ENCODE data around the gene C3.

C3 gene

DNA sequence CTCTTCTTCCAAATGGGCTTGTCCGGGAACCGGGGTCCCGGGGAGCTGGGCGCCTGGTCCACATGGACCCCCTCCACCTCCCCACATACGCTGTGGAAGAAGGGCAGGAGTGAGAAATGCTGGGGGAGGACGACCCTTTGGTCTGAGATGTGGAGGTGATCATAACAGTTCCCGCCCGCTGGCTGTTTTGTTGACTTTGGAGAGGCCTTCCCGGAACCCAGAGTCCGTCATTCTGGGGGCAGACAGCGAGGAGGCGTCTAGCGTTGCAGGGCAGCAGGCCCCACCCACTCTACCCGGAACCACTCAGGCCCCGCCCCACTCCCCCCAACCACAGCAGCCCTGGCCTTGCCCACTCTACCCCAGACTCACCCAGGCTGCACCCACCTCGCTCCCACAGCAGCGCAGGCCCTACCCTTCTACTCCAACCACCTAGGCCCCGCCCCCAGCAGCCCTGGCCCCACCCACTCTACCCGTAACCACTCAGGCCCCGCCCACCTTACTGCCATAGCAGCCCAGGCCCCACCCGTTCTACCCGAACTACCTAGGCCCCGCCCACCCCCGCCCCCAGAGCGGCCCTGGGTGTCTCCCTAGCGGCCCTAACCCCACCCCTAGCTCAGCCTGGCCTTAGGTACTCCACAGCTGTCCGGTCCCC, 9.8 kb upstream of the C3 start:
- peaks cover 3% of the 10 kb centered on the region for H3K4me1 Mint-ChIP-seq (ENCODE audit: low read depth)
- no peaks in the 10 kb centered on the region for H3K9me3 Mint-ChIP-seq
- H3K27me3 Mint-ChIP-seq (ENCODE audit: low read depth), result no peaks in the 10 kb centered on the region
- H3K27ac Mint-ChIP-seq, result peak overlapping the region; percentile 20
- DNase-seq (ENCODE audit: low spot score), result no peak
- no peak overlapping the region for H3K4me3 Mint-ChIP-seq
- peaks cover 17% of the 10 kb centered on the region for H3K36me3 Mint-ChIP-seq (ENCODE audit: low read depth)

DNA sequence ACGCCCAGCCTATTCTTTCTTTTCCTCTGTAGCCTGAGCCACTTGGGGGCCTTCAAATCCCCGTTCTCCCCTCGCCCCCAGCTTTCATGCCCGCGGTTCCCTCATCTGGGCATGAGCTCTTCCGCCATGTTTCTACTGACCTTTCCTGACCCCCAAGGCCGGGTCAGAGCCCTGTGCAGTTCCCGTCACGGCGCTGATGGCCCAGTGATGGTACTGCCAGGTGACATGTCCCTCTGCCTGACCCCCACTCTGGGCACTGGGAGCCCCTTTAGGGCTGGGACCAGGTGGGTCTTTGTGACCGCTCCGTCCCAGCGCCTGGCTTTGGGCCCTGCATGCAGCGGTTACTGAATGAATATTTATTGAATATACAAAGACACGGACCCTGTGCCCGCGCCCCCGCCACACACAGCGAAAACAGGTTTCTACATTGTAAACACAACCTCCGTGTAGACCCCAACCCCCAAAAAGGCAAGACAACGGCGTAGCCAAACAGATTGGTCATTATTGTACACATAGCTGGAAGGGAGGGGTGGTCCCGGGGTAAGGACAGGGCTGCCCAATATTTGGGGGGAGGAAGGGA, 9.2 kb upstream of the C3 start:
- Mint-ChIP-seq H3K36me3 (ENCODE audit: low read depth) (peaks cover 17% of the 10 kb centered on the region), H3K4me1 (ENCODE audit: low read depth) (peaks cover 3% of the 10 kb centered on the region), H3K27ac (no peak overlapping the region), H3K9me3 (no peaks in the 10 kb centered on the region), H3K27me3 (ENCODE audit: low read depth) (no peaks in the 10 kb centered on the region), H3K4me3 (no peak overlapping the region)
- DNase-seq (ENCODE audit: low spot score), result no peak

GRCh38 chr19:6728346-6728745, 7.9 kb upstream of the C3 start:
- DNase-seq (ENCODE audit: low spot score), result no peak
- Mint-ChIP-seq H3K4me3 (no peak overlapping the region), H3K27ac (no peak overlapping the region), H3K4me1 (ENCODE audit: low read depth) (peaks cover 3% of the 10 kb centered on the region), H3K27me3 (ENCODE audit: low read depth) (no peaks in the 10 kb centered on the region), H3K9me3 (no peaks in the 10 kb centered on the region), H3K36me3 (ENCODE audit: low read depth) (peaks cover 15% of the 10 kb centered on the region)

DNA sequence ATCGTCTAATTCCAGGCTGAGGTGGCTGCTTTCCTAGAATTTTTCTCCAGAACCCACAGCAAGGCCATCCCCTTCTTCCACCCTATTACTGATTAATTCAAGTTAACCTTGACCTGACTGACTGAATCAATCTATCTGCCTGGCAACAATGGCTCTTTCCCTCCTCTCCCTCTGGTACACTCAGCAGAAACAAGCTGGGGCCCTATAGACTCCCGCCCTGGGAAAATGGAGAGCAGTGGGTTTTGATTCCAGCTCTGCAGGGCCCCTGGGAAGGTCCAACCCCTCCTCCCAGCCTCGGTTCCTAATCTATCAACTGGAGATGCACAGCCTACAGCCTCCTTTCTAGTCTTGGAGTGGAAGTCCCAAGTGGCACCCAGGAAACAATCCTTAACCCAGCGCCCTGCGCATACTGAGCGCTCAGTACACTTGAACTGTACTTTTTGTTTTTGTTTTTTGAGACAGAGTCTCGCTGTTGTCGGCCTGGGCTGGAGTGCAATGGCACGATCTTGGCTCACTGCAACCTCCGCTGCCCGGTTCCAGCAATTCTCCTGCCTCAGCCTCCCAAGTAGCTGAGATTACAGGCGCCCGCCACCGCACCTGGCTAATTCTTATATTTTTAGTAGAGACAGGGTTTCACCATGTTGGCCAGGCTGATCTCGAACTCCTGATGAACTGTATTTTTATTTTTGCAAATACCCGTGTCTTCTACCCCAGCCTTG, 5.2 kb upstream of the C3 start:
- no peak overlapping the region for H3K4me3 Mint-ChIP-seq
- H3K36me3 Mint-ChIP-seq (ENCODE audit: low read depth), result peaks cover 6% of the 10 kb centered on the region
- no peaks in the 10 kb centered on the region for H3K27me3 Mint-ChIP-seq (ENCODE audit: low read depth)
- no peak overlapping the region for H3K27ac Mint-ChIP-seq
- H3K4me1 Mint-ChIP-seq (ENCODE audit: low read depth), result peaks cover 7% of the 10 kb centered on the region
- H3K9me3 Mint-ChIP-seq, result no peaks in the 10 kb centered on the region
- DNase-seq (ENCODE audit: low spot score), result no peak

DNA sequence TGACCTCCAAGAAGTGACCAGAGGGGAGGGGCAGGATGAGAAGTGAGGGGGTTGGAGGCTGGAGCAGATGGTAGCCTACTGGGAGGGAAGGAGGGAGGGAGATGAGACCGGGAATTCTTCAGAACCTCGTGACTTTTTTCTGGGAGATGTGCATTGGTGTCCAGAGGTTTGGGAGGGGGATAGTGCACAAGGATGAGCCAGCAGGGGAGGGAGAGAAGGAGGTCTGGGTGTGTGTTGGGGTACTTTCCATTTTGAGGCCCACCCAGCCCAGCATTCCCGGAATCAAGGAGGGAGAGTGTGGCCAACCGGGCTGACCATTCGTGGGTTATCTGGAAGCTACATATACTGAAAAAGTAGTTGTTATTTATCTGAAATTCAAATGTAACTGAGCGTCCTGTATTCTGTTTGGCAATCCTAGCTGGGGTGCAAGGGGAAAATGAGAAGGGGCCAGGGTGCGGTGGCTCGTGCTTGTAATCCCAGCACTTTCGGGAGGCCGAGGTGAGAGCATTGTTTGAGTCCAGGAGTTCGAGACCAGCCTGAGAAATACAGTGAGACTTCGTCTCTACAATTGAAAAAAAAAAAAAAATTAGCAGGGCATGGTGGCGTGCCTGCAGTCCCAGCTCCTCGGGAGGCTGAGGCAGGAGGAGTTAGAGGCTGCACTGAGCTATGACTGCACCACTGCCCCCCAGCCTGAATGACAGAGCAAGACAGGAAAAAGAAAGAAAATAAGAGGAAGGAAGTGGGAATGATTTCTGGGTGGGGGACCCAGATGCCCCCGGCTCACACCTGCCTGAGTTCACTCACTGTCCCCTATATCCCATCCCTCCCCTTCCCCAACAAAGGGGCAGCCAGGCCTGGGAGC, 4.4 kb upstream of the C3 start:
- DNase-seq (ENCODE audit: low spot score), result no peak
- no peak overlapping the region for H3K4me3 Mint-ChIP-seq
- H3K9me3 Mint-ChIP-seq, result no peaks in the 10 kb centered on the region
- peaks cover 8% of the 10 kb centered on the region for H3K4me1 Mint-ChIP-seq (ENCODE audit: low read depth)
- H3K36me3 Mint-ChIP-seq (ENCODE audit: low read depth), result peaks cover 5% of the 10 kb centered on the region
- H3K27ac Mint-ChIP-seq, result no peak overlapping the region
- no peaks in the 10 kb centered on the region for H3K27me3 Mint-ChIP-seq (ENCODE audit: low read depth)

DNA sequence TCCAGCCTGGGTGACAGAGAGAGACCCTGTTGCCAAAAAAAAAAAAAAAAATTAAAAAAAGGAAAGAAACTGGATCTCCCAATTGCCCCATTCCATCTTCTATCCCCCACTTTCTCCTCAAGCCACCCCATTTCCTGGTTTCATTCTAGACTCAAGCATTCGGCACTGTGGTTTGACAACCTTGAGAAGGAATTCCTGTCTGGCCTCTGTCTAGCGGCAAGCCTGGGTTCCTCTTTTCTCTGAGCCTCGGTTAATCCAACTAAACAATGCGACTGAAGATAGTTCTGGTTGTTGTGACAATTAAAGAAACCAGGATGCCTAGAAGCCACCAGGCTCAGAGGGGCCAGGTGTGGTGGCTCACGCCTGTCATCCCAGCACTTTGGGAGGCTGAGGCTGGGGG, 3.3 kb upstream of the C3 start:
- Mint-ChIP-seq H3K27me3 (ENCODE audit: low read depth) (no peaks in the 10 kb centered on the region), H3K27ac (peak overlapping the region; percentile 56)

DNA sequence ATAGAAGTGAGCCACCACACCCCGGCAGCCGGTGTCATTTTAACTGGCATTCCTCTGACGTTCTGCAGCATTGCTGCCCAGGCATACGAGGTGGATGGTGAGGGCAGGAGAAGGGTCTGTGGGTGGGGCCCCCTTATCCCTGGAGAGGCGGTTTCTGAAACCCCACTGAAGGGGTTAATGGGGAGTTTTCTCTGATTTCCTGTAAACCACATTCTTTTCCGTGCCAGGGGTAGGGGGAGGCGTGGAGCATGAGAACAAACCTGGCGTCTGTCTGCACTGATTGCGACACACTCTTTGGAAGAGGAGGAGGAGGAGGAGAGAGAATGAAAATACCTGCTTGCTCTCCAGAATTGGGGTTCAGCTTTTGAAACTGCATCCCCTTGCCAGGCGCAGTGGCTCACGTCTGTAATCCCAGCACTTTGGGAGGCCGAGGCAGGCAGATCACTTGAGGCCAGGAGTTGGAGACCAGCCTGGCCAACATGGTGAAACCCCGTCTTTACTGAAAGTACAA, 2.7 kb upstream of the C3 start:
- H3K4me1 Mint-ChIP-seq (ENCODE audit: low read depth), result peaks cover 12% of the 10 kb centered on the region
- H3K4me3 Mint-ChIP-seq, result no peak overlapping the region

More for the DNA sequence above, 3.3 kb upstream of the C3 start:
- Mint-ChIP-seq H3K4me3 (no peak overlapping the region), H3K9me3 (no peaks in the 10 kb centered on the region), H3K4me1 (ENCODE audit: low read depth) (peaks cover 12% of the 10 kb centered on the region), H3K36me3 (ENCODE audit: low read depth) (no peaks in the 10 kb centered on the region)
- no peak for DNase-seq (ENCODE audit: low spot score)

GRCh38 chr19:6721773-6722172, 1.3 kb upstream of the C3 start:
- Mint-ChIP-seq H3K9me3 (no peaks in the 10 kb centered on the region), H3K4me3 (no peak overlapping the region), H3K27ac (no peak overlapping the region), H3K27me3 (ENCODE audit: low read depth) (peaks cover under 1% of the 10 kb centered on the region), H3K36me3 (ENCODE audit: low read depth) (no peaks in the 10 kb centered on the region), H3K4me1 (ENCODE audit: low read depth) (peaks cover 15% of the 10 kb centered on the region)
- no peak for DNase-seq (ENCODE audit: low spot score)

More for the DNA sequence above, 2.7 kb upstream of the C3 start:
- Mint-ChIP-seq H3K27ac (no peak overlapping the region), H3K36me3 (ENCODE audit: low read depth) (no peaks in the 10 kb centered on the region), H3K27me3 (ENCODE audit: low read depth) (no peaks in the 10 kb centered on the region), H3K9me3 (no peaks in the 10 kb centered on the region)
- DNase-seq (ENCODE audit: low spot score), result no peak

- Mint-ChIP-seq H3K27ac (no peak overlapping the region), H3K4me3 (no peak overlapping the region), H3K9me3 (no peaks in the 10 kb centered on the region), H3K27me3 (ENCODE audit: low read depth) (peaks cover 1% of the 10 kb centered on the region), H3K4me1 (ENCODE audit: low read depth) (peaks cover 16% of the 10 kb centered on the region), H3K36me3 (ENCODE audit: low read depth) (no peaks in the 10 kb centered on the region)
- no peak for DNase-seq (ENCODE audit: low spot score)
These were observed 656 bp upstream of the C3 start for GRCh38 chr19:6721138-6721474.

DNA sequence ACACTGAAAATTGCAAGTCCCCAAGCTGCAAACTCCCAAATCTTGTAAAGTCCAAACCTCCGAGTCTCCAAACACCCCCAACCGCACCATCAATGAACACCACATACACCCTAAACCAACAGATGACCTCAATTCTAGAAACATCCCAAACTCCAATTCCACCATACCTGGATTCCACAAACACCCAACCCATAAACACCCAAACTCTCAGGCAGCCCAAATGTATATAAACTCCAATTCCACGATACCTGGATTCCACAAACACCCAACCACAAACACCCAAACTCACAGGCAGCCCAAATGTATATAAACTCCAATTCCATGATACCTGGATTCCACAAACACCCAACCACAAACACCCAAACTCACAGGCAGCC, 470 bp downstream of the C3 start:
- Mint-ChIP-seq H3K4me3 (no peak overlapping the region), H3K9me3 (no peaks in the 10 kb centered on the region), H3K27ac (no peak overlapping the region), H3K27me3 (ENCODE audit: low read depth) (peaks cover 1% of the 10 kb centered on the region), H3K36me3 (ENCODE audit: low read depth) (no peaks in the 10 kb centered on the region), H3K4me1 (ENCODE audit: low read depth) (peaks cover 14% of the 10 kb centered on the region)
- DNase-seq (ENCODE audit: low spot score), result no peak

DNA sequence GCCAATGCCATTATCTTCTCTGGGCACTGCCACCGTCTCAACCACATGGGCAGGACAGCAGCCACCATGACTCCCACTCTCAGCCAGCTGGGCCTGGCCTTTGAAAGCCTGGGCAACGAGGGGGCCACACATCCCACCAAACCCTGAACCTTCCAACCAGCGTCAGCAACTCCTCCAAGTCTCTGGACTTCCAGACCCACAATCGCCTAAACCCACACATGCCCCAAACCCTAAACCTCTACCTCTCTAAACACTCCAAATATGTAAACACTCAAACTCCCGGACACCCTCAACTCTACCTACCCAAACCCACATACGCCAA, 949 bp downstream of the C3 start:
- no peak overlapping the region for H3K27ac Mint-ChIP-seq
- H3K4me1 Mint-ChIP-seq (ENCODE audit: low read depth), result peaks cover 14% of the 10 kb centered on the region

DNA sequence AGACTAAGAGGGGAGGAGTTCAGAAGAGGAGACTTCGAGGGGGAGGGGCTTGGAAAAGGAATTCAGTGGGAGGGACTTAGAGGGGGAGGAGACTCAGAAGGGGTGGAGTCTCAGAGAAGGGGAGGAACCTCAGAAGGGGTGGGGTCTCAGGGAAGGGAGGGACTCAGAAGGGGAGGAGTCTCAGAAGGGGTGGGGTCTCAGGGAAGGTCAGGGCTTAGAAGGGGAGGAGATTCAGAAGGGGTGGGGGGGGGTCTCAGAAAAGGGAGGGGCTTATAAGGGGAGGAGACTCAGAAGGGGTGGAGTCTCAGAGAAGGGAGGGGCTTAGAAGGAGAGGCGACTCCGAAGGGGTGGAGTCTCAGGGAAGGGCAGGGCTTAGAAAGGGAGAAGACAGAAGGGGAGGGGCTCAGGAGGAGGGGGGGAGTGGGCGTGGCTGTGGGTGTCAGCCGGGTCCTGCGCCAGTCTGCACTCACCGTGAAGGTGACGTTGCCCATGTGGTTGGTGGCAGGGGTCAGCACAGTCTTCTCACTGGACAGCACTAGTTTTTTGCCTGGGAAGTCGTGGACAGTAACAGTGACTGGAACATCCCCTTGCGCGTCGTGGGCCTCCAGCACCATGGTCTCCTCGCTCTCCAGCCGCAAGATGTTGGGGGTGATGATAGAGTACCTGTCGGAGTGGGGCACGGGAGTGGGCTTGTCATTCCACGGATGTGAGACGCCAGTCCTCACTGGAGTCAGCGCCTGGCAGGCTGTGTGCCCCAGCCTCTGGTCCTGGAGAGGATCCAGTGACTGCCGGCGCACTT, 1.5 kb downstream of the C3 start:
- peaks cover 14% of the 10 kb centered on the region for H3K4me1 Mint-ChIP-seq (ENCODE audit: low read depth)
- H3K36me3 Mint-ChIP-seq (ENCODE audit: low read depth), result no peaks in the 10 kb centered on the region
- peaks cover 1% of the 10 kb centered on the region for H3K27me3 Mint-ChIP-seq (ENCODE audit: low read depth)
- H3K27ac Mint-ChIP-seq, result peak overlapping the region; percentile 10
- no peak for DNase-seq (ENCODE audit: low spot score)
- no peak overlapping the region for H3K4me3 Mint-ChIP-seq
- H3K9me3 Mint-ChIP-seq, result no peaks in the 10 kb centered on the region

More for the DNA sequence above, 949 bp downstream of the C3 start:
- Mint-ChIP-seq H3K27me3 (ENCODE audit: low read depth) (peaks cover 1% of the 10 kb centered on the region), H3K9me3 (no peaks in the 10 kb centered on the region), H3K4me3 (no peak overlapping the region), H3K36me3 (ENCODE audit: low read depth) (no peaks in the 10 kb centered on the region)
- no peak for DNase-seq (ENCODE audit: low spot score)

DNA sequence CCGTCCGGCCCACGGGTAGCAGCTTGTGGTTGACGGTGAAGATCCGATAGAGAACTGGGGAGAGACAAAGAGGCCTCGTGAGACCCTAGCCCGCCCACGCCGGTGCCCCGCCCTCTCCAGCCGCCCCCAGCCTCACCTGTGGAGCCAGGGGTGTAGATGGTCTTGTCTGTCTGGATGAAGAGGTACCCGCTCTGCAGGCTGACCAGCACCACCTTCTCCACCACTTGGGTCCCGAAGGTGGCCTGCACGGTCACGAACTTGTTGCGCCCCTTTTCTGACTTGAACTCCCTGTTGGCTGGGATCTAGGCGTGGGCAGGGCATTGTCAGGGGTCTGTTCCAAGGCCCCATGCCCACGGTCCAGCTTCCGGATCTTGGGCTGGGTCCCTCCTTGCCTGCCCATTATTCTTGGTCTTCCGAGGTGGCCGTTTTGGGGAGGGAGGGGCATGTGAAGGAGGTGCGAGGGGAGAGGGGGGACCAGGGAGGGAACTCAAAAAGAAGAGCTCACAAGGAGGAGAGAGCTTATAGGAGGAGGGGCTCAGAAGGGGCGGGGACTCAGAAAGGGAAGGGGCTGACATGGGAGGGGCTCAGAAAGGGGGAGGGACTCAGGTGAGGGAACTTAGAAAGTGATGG, 2.2 kb downstream of the C3 start:
- Mint-ChIP-seq H3K27ac (peak overlapping the region; percentile 10), H3K4me1 (ENCODE audit: low read depth) (peaks cover 14% of the 10 kb centered on the region), H3K36me3 (ENCODE audit: low read depth) (no peaks in the 10 kb centered on the region), H3K9me3 (no peaks in the 10 kb centered on the region), H3K4me3 (no peak overlapping the region), H3K27me3 (ENCODE audit: low read depth) (peaks cover 1% of the 10 kb centered on the region)
- no peak for DNase-seq (ENCODE audit: low spot score)

All from T-helper 2 cell treated with Interferon-gamma antibody and Interleukin-4, amounts not matched to agents 5 μg/mL and 100 μg/mL, for 36 hours (primary cell).